GM21825 (cell line): ENCODE measurements around the gene HDAC9.

Source experiments
- ATAC-seq: cut with Tn5 transposase; IDR thresholded peaks from one replicate; pipeline ENCODE4 v1.9.1; 2021; ENCODE audit warnings: mild to moderate bottlenecking, moderate library complexity; ENCODE audit not compliant: unreplicated experiment

Gene HDAC9

DNA sequence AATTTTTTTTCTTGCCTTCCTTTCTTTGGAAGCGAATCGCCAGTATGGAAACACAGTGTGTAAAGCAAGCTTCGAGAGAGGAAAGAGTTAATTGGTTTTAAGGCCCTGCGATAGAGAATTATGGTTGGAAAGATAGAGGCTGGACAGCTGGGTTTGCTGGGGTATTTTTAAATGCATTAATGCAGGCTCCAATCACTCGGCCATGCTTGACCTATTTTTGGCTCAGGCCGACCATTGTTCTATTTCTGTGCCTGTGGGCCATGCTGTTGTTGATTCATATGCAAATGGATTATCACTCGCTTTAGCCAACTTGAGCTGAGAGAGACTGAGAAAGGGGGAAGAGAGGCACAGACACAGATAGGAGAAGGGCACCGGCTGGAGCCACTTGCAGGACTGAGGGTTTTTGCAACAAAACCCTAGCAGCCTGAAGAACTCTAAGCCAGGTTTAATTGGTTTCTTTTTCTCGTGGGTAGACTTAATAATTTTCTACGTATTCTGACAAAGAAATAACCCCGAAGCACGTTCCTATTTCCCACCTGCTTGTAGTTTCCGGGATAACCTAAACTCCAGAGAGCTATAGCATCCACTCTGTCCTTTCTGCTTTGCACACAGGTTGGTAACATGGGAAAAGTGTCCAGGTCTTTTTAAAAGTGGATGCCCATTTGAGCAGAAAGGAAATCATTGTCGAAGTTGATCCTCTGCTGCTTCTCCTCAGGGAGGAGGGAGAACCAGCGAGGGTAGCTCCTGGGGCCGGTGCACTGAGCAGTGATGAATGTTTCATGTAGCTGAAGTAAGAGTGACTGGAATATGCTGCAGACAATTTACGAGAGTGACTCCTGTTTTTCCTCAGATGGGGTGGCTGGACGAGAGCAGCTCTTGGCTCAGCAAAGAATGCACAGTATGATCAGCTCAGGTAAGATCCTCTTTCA is at the start of gene HDAC9:
HDAC9 (plus strand) TSS at position 338 of the 929 bp plus-strand sequence; CDS start at position 892, 554 bp downstream.
- peak; percentile 92 for ATAC-seq

DNA sequence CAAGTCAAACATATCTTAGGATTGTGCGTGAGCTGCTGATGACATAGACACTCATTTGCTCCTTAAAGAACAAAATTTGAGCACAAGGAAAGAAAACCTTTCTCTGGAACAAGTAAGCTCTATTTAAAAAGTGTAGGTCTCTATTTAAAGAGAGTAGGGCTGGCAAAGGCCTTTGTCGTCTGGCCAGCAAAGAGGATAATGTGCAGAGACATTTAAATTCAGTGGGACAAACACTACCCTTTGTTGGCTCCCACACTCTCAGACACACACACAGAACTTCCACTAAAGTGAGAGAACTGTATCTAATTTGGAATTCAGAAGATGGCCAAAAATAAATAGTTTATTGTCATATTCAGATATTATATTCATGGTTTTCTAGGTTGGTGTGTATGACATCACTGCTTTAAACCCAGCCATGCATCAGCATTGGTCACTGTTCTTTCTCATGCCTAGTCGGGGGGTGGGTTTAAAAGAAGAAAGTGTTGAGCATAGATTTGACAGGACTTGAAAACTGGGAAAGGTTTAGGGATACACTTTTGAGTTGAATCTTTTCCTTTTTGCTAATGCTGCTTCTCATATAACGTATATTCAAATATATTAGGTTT is 49.5 kb upstream of the HDAC9 start:
- no peak for ATAC-seq

DNA sequence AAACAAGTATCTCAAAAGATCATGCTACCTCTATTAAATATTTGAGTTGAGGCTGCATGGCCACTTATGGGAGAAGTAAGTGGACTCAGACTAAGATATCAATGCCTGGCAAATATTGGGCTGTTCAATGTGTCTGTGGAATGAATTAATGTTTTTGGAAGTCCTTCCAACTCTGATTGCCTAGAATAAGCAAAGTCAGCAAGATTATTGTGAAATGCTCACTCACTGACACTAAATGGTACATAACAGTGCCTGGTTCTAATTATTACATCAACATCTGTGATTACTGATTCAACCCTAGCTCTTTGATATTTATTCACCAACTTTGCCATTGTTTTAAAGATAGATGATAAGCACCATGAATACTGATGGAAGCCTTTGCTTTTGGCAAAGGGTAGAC is 45.5 kb upstream of the HDAC9 start:
- ATAC-seq, result no peak

DNA sequence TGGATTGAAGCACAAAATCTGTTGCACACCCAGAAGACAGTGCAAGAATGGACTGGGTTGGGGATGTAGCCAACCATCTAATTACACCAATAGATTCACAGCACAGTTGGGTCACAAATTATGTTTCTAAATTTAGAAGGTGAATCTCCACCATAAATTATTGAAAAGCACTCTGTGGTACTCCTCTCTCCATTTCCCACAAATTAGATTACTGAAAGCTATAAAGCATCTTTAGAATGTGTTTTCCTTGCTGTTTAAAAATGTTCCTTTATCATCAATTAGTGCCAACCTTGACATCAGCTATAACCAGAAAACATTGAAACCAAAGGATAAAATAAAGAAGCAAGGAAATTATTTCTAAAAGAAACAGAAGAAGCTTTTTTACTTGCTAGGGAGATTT is 39.9 kb upstream of the HDAC9 start:
- ATAC-seq, result no peak

DNA sequence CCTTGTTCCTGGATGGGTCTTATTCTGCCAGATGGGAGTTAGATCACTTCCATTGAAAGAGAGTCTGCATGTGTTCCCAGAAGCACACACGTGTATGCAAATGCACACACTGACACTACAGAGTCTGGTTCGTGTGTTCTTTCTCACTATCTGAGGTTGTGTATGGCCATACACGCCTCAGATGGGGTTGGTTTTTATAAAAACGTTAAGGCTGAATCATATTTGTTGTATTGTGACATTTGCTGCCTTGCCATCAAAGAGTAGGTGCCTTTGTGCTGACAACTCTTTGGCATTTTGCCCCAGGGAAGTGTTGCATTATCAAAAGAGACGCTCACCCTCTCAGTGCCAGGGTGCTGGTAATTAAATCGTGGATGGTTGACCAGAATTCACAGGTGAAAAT is 37.7 kb upstream of the HDAC9 start:
- ATAC-seq, result no peak

DNA sequence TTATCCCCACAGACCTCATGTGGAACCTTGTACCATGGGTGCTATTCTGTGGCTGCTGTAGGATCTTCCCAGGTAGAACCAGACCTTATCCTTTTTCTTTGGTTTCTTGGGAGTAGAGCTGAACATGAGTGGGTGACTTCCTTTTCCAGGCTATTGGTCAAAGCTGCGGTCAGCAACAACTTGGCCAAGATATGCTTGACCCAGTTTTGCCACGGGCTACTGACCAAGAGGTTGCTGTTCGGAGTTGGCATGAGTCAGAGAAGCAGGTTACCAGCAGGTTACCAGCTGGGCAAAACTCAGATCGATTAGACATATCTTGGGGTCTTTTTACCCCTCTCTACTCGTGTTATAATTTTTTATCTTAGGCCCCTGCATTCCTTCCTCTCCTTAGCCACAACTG is 36.7 kb upstream of the HDAC9 start:
- ATAC-seq, result no peak

DNA sequence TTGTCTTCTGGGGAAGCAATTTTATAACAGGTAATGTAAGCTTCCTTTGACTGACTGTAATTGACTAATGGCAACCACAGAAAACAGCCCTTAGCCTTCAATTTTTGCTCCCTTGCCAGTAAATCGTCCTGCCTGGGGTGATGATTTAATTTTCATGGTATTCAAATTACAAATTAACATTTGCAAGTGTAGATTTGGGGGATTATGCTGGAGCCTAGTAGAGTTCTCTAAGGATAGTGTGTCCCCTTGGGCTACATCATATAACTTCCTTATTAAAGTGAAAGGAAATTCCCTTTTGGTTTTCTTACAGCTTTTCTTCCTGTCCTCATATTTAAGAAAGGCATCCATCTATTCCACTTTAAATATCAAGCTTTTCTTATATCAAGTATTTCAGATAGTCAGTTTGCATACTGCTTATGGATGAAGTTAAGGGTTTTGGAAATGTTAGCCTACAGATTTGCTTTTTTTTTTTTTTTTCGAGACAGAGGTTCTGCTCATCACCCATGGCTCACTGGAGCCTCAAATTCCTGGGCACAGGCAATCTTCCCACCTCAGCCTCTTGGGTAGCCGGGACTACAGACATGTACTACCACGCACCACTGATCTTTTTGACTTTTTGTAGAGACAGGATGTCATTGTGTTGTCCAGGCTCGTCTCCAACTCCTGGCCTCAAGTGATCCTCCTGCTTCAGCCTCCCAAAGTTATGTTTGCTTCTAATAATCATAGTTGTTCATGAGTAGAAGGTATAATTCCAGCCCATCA is 35.9 kb upstream of the HDAC9 start:
- no peak for ATAC-seq

DNA sequence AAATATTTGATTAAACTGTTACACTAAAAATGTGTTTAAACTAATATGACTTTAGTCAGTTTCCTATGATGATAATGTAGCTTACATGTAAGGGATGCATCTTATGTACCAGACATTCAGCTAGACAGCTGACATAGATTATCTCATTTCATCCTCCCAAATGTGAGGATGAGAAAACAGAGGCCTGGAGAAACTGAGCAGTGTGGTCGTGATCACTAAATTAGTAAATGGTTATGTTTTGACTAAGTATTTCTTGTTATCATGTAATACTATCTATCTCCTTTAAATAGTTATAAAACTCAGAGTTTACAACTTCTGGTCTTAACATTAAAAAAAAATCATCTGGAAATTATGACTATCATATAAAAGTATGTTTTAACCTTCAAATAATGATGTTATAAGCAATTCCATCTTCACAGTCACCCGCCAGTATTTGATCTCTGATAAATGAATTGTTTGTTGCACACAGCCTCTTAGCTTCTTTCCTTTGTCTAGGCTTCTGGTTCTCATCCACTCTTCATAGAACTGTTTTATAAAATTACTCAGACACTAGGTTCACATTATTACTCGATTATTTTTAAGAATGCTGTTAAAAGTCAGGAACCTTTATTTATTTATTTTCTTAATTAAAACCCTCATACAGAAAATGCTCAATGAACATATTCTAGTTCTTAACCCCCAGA is 33.6 kb upstream of the HDAC9 start:
- no peak for ATAC-seq

DNA sequence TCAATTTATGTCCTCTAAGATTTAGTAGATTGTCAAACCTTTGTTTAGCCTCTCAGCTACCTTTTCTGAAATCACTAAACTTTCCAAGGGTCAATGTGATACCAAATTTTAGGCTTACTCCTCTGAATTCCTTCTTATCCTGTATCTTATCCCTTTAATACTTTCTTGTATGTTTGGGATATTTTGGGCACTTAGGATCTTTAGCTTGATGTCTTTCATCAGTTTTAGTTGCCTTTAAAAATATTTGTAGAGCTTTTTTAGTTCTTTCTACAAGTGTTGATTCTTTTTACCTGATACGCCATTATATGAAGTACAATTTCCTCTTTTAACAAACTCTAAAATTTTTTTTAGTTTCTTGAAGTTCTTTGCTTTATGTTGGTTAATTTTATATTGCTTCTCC is 30.7 kb upstream of the HDAC9 start:
- ATAC-seq, result no peak

DNA sequence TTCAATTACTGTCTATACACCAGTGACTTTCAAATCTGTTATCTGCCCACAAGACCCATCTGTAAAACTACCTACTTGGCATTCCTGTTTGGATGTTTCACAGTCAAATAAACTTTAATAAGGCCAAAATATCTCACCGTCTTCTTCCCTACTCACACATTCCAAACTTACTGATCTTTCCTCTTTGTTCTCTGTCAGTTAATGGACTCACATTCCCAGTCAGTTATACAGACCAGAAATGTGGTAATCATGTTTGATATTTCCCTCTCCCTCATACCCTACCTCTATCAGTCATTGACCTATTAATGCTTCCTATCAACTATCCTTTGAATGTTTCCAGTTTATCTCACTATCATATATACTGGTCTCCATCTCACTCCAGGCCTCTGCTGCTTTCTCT is 28.5 kb upstream of the HDAC9 start:
- ATAC-seq, result no peak

DNA sequence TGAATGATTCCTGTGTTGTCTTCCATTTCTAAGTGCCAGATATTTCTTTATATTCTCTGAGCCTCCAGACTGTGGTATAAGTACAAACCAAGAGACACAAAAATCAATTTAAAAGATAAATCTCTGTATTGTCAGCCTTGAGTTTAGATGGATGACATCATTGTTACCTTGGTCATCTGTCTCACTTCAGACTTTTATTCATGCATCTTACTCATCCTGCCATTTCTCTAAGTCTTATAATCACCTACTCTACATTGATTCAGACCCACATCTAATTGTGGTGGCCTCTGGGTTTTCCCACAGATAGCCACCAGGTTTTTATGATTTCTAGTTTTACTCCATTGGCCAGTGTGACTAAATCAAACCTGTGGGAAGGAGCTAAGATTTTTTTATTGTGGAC is 26.8 kb upstream of the HDAC9 start:
- no peak for ATAC-seq

DNA sequence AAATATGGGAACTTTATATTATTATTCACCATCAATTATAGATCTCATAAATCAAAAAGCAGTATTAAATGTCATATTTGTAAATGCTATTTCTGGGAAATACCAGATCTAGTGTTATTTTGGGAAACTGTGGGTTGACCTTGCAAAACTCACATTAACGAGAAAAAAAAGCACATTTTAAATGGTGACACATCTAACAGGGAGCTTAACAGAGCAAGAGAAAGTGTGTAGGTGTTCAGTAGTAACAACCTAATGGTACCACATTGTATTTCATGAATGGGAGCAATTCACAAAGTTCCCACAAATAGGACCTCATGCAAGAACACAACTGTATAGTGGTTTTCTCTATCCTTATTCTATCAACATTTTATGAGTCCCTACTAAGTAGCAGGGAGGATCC is 26.2 kb upstream of the HDAC9 start:
- no peak for ATAC-seq

DNA sequence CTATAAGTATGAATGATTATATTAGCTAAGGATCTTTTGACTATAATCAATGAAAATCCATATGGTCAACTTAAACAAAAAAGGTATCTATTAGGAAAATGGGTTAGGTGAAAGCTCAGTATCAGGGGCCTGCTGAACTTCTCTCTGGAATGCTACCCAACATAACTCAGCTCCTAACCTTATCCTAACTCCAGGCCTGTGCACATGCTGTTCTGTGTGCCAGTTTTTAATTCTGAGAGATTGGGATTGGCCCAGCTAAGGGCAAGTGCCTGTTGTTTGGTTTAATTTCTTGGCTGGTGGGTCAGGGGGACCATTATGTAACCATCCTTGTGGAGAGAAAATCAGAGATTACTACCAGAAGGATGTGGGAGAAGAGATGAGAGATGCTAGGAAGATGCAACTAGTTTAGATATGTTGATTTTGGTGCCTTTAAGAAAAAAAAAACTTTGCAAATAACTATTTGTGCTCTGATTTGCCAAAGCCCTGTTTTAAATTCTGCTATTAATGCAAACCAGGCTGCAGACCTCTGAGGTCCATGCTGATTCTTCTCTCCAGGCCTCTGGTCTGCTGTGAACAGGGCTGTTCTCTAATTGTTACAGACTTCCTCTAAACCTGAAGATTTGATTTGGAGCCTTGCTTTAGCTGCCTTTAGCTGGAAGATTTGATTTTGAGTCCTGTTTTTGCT is 23.9 kb upstream of the HDAC9 start:
- ATAC-seq, result no peak

DNA sequence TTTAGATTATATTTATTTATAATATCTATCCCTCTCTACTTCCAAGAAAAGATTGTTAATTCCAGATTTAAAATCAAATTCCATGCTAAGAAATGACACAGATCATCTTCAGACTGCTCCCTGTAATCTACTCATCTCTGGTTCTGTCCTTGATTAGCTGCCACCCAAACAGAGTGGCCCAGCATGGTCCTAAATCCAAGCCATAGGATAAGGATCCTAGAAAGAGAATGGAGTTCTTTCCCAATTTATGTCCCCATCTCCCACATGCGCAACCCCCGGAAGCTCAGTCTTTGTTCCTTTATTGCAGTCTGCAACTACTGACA is 23.4 kb upstream of the HDAC9 start:
- ATAC-seq, result no peak

DNA sequence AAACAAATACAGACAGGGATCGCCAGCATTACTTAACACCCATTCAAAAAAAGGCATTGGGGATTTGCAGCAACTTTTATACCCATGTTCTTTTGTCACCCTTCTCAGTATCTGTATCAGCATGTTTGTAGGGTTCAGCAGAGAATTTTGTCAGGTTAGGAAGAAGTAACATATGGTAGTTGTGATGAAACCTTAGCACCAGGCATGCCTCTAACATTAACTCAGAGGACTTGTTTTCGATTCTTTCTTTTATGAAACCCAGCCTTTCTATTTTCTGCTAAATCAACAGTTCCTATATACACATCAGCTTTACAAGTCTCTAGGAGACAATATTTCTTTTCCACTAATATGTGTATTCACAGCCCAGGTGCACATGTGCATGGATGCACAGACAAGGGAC is 22.4 kb upstream of the HDAC9 start:
- ATAC-seq, result no peak

DNA sequence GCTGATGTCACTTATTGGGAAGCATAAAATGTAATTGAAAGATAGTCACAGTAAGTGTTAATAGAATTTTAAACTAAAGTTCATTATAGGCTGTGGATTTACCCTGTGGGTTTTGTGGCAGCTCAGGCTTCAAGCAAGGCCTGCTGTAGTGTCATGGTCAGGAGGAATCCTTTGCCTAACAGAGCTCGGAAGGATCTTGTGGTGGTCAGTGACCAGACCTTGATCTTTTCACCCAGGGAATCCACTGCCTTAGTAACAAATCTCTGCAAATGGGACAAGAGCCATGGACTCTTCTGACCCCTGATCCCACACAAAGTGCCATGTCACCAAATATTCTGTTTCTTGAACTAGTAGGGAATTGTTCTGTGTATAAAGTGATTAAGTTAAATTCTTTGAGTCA is 20.6 kb upstream of the HDAC9 start:
- ATAC-seq, result no peak

DNA sequence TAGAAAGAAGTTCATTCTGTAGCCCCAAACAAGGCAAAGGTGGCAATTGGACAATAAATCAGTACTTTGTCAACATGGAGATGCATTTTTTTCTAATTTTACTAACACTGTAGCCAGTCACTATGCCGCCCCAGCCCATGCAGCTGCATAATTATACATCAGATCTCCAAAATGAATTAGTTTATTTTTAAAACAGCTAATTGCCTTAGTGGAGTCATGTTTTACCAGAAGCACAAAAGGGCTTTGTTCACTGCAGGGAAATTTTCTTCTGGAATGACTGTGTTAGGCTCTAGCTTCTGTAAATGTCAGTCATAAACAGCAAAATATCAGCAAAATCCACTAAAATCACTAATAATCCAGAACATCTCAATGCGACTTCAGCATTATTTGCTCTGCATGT is 20.1 kb upstream of the HDAC9 start:
- no peak for ATAC-seq

DNA sequence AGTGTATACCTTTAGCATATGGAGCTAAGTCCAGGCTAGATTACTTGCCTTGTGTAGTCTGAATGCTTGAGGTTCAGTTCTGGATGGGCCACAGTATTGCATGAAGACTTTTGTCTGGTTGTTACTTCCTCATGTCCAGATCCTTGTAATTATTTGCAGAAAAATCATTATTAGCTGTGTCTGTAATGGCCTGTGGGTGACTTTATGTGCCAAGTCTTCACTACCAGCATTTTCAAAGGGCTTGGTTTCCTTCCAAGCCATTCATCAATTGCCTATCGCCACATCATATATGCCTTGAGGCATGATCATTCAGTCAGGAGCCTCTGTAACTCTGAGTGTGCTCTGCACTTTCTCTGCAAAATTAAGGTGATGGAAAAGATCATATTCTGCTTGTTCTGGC is 13.8 kb upstream of the HDAC9 start:
- no peak for ATAC-seq

DNA sequence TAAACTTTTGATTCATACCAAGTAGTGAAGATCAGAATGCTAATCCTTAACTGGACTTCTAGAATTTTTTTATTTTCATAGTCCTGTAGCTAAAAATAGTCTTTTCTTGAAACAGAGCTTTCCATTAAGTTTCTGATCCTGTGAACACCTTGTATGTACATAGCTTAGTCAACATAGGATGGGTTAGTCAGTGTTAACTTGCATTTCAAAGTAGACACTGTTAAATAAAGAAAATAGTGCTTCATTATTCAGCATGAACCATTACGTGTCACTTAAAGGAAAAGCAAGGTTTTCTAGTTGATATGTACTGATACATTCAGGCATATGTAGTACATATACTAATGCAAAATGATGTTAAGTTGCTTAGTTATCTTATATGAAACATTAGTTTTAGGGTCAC is 7.5 kb upstream of the HDAC9 start:
- ATAC-seq, result no peak

DNA sequence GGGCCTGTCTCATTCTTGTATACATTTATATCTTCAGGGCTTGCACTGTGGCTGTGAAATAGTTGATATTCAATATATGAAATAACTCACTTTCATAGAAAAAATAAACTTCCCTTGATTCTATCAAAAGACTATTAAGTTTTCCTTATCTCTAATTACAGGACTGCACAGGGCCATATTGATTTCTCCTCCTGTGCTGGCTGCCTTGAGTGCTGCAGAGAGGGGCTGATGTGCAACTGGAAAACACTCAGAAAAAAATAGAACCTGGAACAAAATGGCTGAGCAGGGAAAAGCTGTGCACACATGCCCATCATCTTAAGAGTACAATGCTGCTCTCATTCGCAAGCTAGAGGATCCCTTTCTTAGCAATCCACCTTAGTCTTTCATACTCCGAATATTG is 5.9 kb upstream of the HDAC9 start:
- no peak for ATAC-seq

DNA sequence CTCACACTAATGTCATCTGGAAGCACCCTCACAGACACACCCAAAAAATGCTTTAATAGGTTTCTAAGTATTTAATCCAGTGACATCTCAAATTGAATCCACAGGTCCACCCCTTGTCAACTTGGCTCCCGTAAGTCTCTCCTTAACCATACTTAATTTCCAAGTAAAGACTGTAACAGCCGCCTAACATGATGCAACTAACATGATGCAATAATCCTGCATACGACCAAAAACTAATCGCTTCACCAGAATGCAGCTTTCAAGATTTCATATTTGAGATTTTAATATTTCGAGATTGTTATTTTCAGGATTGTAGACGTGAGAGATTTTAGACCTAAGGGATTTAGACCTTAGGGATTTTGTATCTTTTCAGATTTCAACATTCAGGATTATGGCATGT is 3.7 kb upstream of the HDAC9 start:
- no peak for ATAC-seq
